ENCODE data around the gene KRTAP12-2.
"Not testable (repeated sequence)": the region's sequence is repeated elsewhere in the genome, so short reads cannot be mapped to it uniquely, and the experiment has no call there.

KRTAP12-2 gene

DNA sequence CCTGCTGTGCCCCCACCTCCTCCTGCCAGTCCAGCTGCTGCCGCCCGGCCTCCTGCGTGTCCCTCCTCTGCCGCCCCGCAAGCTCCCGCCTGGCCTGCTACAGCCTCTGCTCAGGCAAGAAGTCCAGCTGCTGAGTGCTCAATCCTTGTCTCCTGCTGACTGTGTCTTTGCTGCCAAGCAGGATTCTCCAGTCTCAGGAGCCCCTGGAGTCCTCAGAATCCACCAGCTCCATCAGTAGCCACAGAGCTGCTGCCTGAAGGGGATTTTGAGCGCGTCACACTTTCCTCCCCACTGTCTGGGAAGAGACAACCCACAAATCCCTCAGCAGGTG, 19.5 kb downstream of the KRTAP12-2 start:
- WGBS (ENCODE audit: extremely low coverage, insufficient coverage, low lambda C conversion rate), result no CpG with 5 or more reads among the region's 8 CpGs
- Histone ChIP-seq H3K23ac (ENCODE audit: low read length) (no peak overlapping the region), H3K79me2 (ENCODE audit: control insufficient read depth, insufficient read depth, low read length) (no peaks in the 10 kb centered on the region), H3K4me3 (ENCODE audit: low read length) (no peak overlapping the region), H2AK5ac (ENCODE audit: low read length) (no peak overlapping the region), H4K5ac (ENCODE audit: low read length) (no peak overlapping the region), H3K18ac (ENCODE audit: low read length) (no peak overlapping the region), H3K4ac (ENCODE audit: low read depth, low read length) (no peak overlapping the region), H3K79me1 (ENCODE audit: low read length) (no peaks in the 10 kb centered on the region), H4K8ac (ENCODE audit: low read depth, low read length) (no peak overlapping the region), H3K36me3 (ENCODE audit: control insufficient read depth, insufficient read depth, low read length) (no peaks in the 10 kb centered on the region), H3K27ac (ENCODE audit: low read depth, low read length) (no peak overlapping the region), H2BK5ac (ENCODE audit: low read length) (no peak overlapping the region), H3K4me1 (ENCODE audit: control insufficient read depth, low read depth, low read length) (no peaks in the 10 kb centered on the region), H3K9ac (ENCODE audit: low read length) (no peak overlapping the region), H2BK120ac (ENCODE audit: low read depth, low read length) (no peak overlapping the region), H3K4me2 (ENCODE audit: low read length) (no peak overlapping the region), H2BK15ac (replicated peaks; ENCODE audit: low read depth) (no peak overlapping the region), H3K27me3 (ENCODE audit: insufficient read depth, low read length, poor library complexity) (no peaks in the 10 kb centered on the region), H3K56ac (ENCODE audit: low read length) (no peak overlapping the region)
- no peak for DNase-seq

DNA sequence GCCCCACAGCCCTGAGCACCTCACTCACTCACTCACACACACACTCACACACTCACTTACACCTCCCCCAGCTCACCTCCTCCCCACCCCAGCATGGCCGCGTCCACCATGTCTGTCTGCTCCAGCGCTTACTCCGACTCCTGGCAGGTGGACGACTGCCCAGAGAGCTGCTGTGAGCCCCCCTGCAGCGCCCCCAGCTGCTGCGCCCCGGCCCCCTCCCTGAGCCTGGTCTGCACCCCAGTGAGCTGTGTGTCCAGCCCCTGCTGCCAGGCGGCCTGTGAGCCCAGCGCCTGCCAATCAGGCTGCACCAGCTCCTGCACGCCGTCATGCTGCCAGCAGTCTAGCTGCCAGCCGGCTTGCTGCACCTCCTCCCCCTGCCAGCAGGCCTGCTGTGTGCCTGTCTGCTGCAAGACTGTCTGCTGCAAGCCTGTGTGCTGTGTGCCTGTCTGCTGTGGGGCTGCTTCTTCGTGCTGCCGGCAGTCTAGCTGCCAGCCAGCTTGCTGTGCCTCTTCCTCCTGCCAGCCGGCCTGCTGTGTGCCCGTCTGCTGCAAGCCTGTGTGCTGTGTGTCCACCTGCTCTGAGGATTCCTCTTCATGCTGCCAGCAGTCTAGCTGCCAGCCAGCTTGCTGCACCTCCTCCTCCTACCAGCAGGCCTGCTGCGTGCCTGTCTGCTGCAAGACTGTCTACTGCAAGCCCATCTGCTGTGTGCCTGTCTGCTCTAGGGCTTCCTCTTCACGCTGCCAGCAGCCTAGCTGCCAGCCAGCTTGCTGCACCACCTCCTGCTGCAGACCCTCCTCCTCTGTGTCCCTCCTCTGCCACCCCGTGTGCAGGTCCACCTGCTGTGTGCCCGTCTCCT, 20.1 kb downstream of the KRTAP12-2 start, which contains the start of gene KRTAP10-11:
KRTAP10-11 (plus strand) TSS at position 49 of the 856 bp plus-strand sequence; CDS start at position 94, 45 bp downstream.
- H2BK5ac ChIP-seq (ENCODE audit: low read length); H4K5ac ChIP-seq (ENCODE audit: low read length); H3K27me3 ChIP-seq (ENCODE audit: insufficient read depth, low read length, poor library complexity); H3K4ac ChIP-seq (ENCODE audit: low read depth, low read length); DNase-seq; H3K4me3 ChIP-seq (ENCODE audit: low read length); H3K79me1 ChIP-seq (ENCODE audit: low read length); H3K79me2 ChIP-seq (ENCODE audit: control insufficient read depth, insufficient read depth, low read length); H3K27ac ChIP-seq (ENCODE audit: low read depth, low read length); H3K4me2 ChIP-seq (ENCODE audit: low read length); H2AK5ac ChIP-seq (ENCODE audit: low read length); H3K4me1 ChIP-seq (ENCODE audit: control insufficient read depth, low read depth, low read length); H3K18ac ChIP-seq (ENCODE audit: low read length); H2BK120ac ChIP-seq (ENCODE audit: low read depth, low read length); H3K23ac ChIP-seq (ENCODE audit: low read length); H3K9ac ChIP-seq (ENCODE audit: low read length); H3K36me3 ChIP-seq (ENCODE audit: control insufficient read depth, insufficient read depth, low read length); H4K8ac ChIP-seq (ENCODE audit: low read depth, low read length); H2BK15ac ChIP-seq (replicated peaks; ENCODE audit: low read depth): not testable (repeated sequence)
- WGBS (ENCODE audit: extremely low coverage, insufficient coverage, low lambda C conversion rate), result no CpG with 5 or more reads among the region's 21 CpGs
- H3K56ac ChIP-seq (ENCODE audit: low read length), result peak within 1 kb of the TSS; percentile 19

DNA sequence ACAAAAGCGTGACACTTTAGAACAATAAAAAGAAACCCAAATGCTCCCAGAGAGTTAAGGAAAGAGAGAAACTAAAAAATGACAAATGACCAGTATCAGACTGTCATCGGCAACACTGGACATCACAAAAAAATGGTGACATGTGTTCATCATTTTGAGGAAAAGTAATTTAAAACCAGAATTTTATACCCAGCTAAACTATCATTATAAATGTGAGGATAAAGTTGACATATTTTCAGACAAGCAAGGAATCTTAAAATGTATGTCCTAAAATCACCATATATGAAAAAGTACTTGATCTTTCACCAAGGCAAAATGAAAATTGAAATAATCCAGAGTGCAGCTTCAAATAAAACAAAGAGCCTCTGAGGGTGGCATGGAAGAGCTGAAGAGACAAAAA, 21.8 kb downstream of the KRTAP12-2 start:
- Histone ChIP-seq H3K36me3 (ENCODE audit: control insufficient read depth, insufficient read depth, low read length) (no peaks in the 10 kb centered on the region), H3K56ac (ENCODE audit: low read length) (no peak overlapping the region), H3K79me1 (ENCODE audit: low read length) (no peaks in the 10 kb centered on the region), H4K5ac (ENCODE audit: low read length) (no peak overlapping the region), H2BK120ac (ENCODE audit: low read depth, low read length) (no peak overlapping the region), H4K8ac (ENCODE audit: low read depth, low read length) (no peak overlapping the region), H3K9ac (ENCODE audit: low read length) (no peak overlapping the region), H3K23ac (ENCODE audit: low read length) (no peak overlapping the region), H2AK5ac (ENCODE audit: low read length) (no peak overlapping the region), H3K18ac (ENCODE audit: low read length) (no peak overlapping the region), H3K4me1 (ENCODE audit: control insufficient read depth, low read depth, low read length) (no peaks in the 10 kb centered on the region), H3K27me3 (ENCODE audit: insufficient read depth, low read length, poor library complexity) (no peaks in the 10 kb centered on the region), H3K4me3 (ENCODE audit: low read length) (no peak overlapping the region), H3K79me2 (ENCODE audit: control insufficient read depth, insufficient read depth, low read length) (no peaks in the 10 kb centered on the region), H3K4ac (ENCODE audit: low read depth, low read length) (no peak overlapping the region), H2BK15ac (replicated peaks; ENCODE audit: low read depth) (no peak overlapping the region), H3K4me2 (ENCODE audit: low read length) (no peak overlapping the region), H2BK5ac (ENCODE audit: low read length) (no peak overlapping the region), H3K27ac (ENCODE audit: low read depth, low read length) (no peak overlapping the region)
- DNase-seq, result no peak
- WGBS (ENCODE audit: extremely low coverage, insufficient coverage, low lambda C conversion rate), result no CpG with 5 or more reads among the region's 2 CpGs

DNA sequence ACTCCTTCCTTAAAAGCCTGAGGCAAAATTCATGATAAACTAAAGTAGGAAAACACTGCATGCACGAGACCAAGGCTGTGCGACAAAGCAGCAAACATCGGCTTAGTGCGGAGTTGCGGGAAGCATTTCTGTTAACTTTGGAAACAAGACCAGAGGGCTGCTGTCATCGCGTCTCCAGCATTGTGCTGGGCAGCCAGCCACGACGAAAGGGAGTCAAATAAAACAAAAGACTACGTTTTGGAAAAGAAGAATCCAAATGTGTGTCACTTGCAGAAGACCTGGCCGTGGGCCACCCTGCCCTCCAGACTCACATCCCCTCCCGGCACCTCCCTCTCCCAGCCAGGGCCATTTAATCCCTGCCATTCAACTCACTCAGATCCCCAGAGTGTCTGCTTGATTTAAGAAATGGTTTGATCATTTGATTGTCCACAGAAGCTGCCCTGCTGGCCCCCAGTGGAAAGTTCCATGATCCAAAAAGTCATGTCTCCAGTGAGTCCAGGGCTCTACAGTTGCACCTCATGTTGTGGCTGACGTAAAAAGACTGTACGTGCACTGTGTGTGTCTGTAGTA, 22.9 kb downstream of the KRTAP12-2 start:
- Histone ChIP-seq H4K5ac (ENCODE audit: low read length) (no peak overlapping the region), H4K8ac (ENCODE audit: low read depth, low read length) (no peak overlapping the region), H3K4me2 (ENCODE audit: low read length) (no peak overlapping the region), H2BK15ac (replicated peaks; ENCODE audit: low read depth) (no peak overlapping the region), H3K18ac (ENCODE audit: low read length) (no peak overlapping the region), H3K56ac (ENCODE audit: low read length) (no peak overlapping the region), H2BK120ac (ENCODE audit: low read depth, low read length) (no peak overlapping the region), H3K27ac (ENCODE audit: low read depth, low read length) (no peak overlapping the region), H3K4me1 (ENCODE audit: control insufficient read depth, low read depth, low read length) (no peaks in the 10 kb centered on the region), H3K36me3 (ENCODE audit: control insufficient read depth, insufficient read depth, low read length) (no peaks in the 10 kb centered on the region), H3K9ac (ENCODE audit: low read length) (no peak overlapping the region), H3K79me1 (ENCODE audit: low read length) (no peaks in the 10 kb centered on the region), H3K79me2 (ENCODE audit: control insufficient read depth, insufficient read depth, low read length) (no peaks in the 10 kb centered on the region), H3K23ac (ENCODE audit: low read length) (no peak overlapping the region), H3K4ac (ENCODE audit: low read depth, low read length) (no peak overlapping the region), H2AK5ac (ENCODE audit: low read length) (no peak overlapping the region), H3K27me3 (ENCODE audit: insufficient read depth, low read length, poor library complexity) (no peaks in the 10 kb centered on the region), H3K4me3 (ENCODE audit: low read length) (no peak overlapping the region), H2BK5ac (ENCODE audit: low read length) (no peak overlapping the region)
- DNase-seq, result no peak
- WGBS (ENCODE audit: extremely low coverage, insufficient coverage, low lambda C conversion rate), result no CpG with 5 or more reads among the region's 14 CpGs

DNA sequence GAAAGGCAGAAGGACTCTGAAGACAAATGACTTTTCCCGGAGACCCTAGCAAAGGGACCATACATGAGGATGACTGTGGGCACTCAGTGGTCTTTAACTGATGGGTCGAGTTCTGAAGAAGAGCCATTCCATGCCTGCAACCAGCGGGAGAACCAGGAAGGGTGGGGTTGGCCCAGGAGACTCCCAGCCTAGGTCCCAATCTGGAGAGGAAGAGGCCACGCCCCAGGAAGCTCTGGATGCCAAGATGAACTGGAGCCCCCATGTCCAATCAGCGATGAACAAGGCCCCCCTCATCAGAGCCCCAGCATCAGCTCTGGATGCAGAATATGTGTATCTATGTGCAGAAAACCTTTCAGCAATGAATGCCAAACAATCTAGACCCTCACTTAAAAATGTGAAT, 26.0 kb downstream of the KRTAP12-2 start:
- DNase-seq, result no peak
- no CpG with 5 or more reads among the region's 5 CpGs for WGBS (ENCODE audit: extremely low coverage, insufficient coverage, low lambda C conversion rate)
- H3K23ac ChIP-seq (ENCODE audit: low read length), result no peak overlapping the region
- no peak overlapping the region for H2BK5ac ChIP-seq (ENCODE audit: low read length)
- H2BK15ac ChIP-seq (replicated peaks; ENCODE audit: low read depth), result no peak overlapping the region
- no peak overlapping the region for H4K8ac ChIP-seq (ENCODE audit: low read depth, low read length)
- H3K4ac ChIP-seq (ENCODE audit: low read depth, low read length), result no peak overlapping the region
- H3K4me3 ChIP-seq (ENCODE audit: low read length), result no peak overlapping the region
- no peak overlapping the region for H2BK120ac ChIP-seq (ENCODE audit: low read depth, low read length)
- no peaks in the 10 kb centered on the region for H3K27me3 ChIP-seq (ENCODE audit: insufficient read depth, low read length, poor library complexity)
- no peak overlapping the region for H3K9ac ChIP-seq (ENCODE audit: low read length)
- H3K79me2 ChIP-seq (ENCODE audit: control insufficient read depth, insufficient read depth, low read length), result no peaks in the 10 kb centered on the region
- no peaks in the 10 kb centered on the region for H3K36me3 ChIP-seq (ENCODE audit: control insufficient read depth, insufficient read depth, low read length)
- no peaks in the 10 kb centered on the region for H3K4me1 ChIP-seq (ENCODE audit: control insufficient read depth, low read depth, low read length)
- no peaks in the 10 kb centered on the region for H3K79me1 ChIP-seq (ENCODE audit: low read length)
- H4K5ac ChIP-seq (ENCODE audit: low read length), result no peak overlapping the region
- H3K27ac ChIP-seq (ENCODE audit: low read depth, low read length), result no peak overlapping the region
- H3K18ac ChIP-seq (ENCODE audit: low read length), result no peak overlapping the region
- no peak overlapping the region for H3K56ac ChIP-seq (ENCODE audit: low read length)
- H3K4me2 ChIP-seq (ENCODE audit: low read length), result no peak overlapping the region
- no peak overlapping the region for H2AK5ac ChIP-seq (ENCODE audit: low read length)

DNA sequence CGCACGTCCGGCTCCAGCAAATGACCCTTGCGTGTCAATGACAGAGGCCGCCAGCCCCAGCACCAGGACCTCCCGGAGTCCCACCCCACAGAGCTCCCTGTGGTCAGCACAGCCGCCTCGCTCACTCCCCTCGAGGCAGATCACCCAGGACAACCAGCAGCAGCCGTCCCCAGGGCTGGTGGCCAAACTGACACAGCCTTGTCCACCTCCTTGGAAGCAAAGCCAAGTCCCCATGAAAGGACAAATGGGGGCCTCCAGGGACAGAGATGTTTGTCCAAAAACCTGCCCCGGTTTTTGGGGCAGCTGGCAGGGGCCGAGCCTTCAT, 27.4 kb downstream of the KRTAP12-2 start:
- no peaks in the 10 kb centered on the region for H3K4me1 ChIP-seq (ENCODE audit: control insufficient read depth, low read depth, low read length)
- peak overlapping the region; percentile 66 for H3K23ac ChIP-seq (ENCODE audit: low read length)
- no peak overlapping the region for H4K5ac ChIP-seq (ENCODE audit: low read length)
- H3K4me3 ChIP-seq (ENCODE audit: low read length), result no peak overlapping the region
- no peaks in the 10 kb centered on the region for H3K36me3 ChIP-seq (ENCODE audit: control insufficient read depth, insufficient read depth, low read length)
- no peaks in the 10 kb centered on the region for H3K79me1 ChIP-seq (ENCODE audit: low read length)
- no peak overlapping the region for H3K18ac ChIP-seq (ENCODE audit: low read length)
- no peak overlapping the region for H3K9ac ChIP-seq (ENCODE audit: low read length)
- no peak overlapping the region for H4K8ac ChIP-seq (ENCODE audit: low read depth, low read length)
- no peak overlapping the region for H3K4me2 ChIP-seq (ENCODE audit: low read length)
- no peaks in the 10 kb centered on the region for H3K79me2 ChIP-seq (ENCODE audit: control insufficient read depth, insufficient read depth, low read length)
- H3K27me3 ChIP-seq (ENCODE audit: insufficient read depth, low read length, poor library complexity), result no peaks in the 10 kb centered on the region
- no peak overlapping the region for H3K56ac ChIP-seq (ENCODE audit: low read length)
- H2BK15ac ChIP-seq (replicated peaks; ENCODE audit: low read depth), result no peak overlapping the region
- H3K27ac ChIP-seq (ENCODE audit: low read depth, low read length), result no peak overlapping the region
- no peak for DNase-seq
- H2AK5ac ChIP-seq (ENCODE audit: low read length), result no peak overlapping the region
- no CpG with 5 or more reads among the region's 12 CpGs for WGBS (ENCODE audit: extremely low coverage, insufficient coverage, low lambda C conversion rate)
- H2BK5ac ChIP-seq (ENCODE audit: low read length), result no peak overlapping the region
- H3K4ac ChIP-seq (ENCODE audit: low read depth, low read length), result no peak overlapping the region
- no peak overlapping the region for H2BK120ac ChIP-seq (ENCODE audit: low read depth, low read length)

Measured in mesendoderm (in vitro differentiated cells).